ENCODE data around the gene TSACC.
"Not testable (repeated sequence)": the region's sequence is repeated elsewhere in the genome, so short reads cannot be mapped to it uniquely, and the experiment has no call there.

The TSACC gene

DNA sequence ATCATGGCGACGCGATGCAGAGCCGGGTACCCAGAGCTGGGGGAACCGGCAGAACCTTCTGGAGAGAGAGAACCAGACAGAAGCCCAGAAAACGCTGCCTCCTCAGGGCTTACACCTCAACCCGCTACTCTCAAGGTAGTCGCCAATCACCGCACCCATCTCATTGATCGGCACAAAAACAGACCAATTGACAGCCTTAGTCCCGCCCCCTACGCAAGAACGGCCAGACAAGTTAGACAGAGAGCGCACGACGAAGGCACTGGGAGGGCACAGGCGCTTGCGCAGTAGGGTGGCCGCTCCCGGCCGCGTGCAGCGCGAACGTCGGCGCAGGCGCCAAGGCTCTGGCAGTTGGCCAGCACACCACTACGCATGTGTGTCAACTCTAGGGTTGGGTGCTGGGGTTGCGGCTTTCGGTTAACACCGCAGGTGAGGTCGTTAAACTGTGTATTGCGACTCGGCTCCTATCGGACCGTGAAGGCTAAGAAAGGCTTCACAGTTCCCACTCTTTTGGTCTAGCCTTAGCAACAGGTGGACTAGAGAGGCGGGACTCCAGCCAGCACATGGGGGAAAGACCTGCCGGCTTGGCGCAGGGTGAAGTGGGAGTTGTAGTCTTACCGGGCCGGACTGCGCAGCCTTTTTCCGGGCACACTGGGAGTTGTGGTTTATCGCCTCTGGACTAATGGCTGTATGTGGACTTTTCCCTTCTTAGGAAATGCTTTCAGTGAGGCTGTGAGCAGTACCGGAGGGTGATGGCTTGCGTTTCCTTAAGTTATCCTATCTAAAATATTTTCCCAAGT, at the start of gene TSACC, which contains the start of gene CCT3:
TSACC (plus strand) TSS at position 347 of the 797 bp plus-strand sequence. CDS start 1,232 bp downstream, outside the sequence.
CCT3 (minus strand) TSS at position 113 of the 797 bp plus-strand sequence; CDS start at position 5, 108 bp downstream.
- DNase-seq, result peak; percentile 100

DNA sequence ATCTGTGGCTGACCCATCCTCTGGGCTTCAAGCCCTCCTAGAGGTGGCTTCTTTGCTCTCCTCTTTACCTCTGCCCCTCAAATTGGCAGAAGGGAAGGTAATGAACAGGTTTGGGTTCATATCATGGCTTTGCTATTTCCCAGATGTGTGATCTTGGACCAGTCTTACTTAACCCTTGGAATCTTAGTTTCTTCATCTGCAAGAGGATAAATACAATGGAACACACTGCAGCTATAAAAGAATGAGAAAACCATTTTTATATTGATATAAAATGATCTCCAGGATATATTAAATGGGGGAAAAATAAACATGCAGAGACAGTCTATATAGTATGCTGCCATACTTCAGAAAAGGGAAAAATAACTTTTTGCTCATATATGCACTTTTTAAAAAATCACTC, 48.5 kb upstream of the TSACC start:
- DNase-seq, result no peak

DNA sequence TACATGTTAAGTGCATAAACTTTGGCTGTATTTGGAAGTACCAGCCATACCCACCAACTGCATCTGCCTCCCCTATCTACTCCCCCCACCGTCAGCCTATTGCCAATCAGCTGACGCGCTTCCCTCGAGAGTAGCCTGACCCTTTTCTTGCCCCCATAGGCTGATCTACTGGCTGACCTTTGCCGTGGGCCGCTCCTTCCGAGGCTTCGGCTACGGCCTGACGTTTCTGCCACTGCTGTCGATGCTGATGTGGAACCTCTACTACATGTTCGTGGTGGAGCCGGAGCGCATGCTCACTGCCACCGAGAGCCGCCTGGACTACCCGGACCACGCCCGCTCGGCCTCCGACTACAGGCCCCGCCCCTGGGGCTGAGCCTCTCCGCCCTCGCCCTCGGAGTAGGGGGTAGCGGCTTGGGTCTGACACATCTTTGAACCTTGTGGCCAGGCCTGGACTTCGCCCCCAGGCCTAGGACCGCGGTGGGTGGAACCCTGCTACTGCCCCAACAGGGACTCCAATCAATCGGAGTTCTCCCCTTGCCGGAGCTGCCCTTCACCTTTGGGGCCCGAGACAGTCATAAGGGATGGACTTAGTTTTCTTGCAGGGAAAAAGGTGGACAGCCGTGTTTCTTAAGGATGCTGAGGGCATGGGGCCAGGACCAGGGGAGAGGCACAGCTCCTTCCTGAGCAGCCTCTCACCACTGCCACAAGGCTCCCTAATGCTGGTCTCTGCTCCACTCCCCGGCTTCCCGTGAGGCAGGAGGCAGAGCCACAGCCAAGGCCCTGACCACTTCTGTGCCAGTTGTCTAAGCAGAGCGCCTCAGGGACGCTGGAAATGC, 46.9 kb upstream of the TSACC start:
- peak; percentile 84 to 95 for DNase-seq

DNA sequence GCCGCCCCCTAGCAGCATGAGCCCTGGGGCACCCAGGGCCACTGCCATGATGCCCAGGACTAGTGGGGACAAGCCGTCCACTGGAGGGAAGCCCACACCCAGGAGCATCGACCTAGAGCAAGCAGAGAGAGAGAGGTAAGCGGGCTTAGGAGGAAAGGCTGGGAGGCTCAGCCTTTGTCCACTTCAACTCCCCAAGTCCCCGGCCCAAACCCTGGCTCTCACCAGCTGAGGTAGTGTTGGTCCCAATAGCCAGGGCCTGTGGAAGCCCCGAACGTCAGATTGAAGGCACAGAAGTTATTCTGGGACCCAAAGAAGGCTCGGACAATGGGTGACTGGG, 45.3 kb upstream of the TSACC start:
- no peak for DNase-seq

DNA sequence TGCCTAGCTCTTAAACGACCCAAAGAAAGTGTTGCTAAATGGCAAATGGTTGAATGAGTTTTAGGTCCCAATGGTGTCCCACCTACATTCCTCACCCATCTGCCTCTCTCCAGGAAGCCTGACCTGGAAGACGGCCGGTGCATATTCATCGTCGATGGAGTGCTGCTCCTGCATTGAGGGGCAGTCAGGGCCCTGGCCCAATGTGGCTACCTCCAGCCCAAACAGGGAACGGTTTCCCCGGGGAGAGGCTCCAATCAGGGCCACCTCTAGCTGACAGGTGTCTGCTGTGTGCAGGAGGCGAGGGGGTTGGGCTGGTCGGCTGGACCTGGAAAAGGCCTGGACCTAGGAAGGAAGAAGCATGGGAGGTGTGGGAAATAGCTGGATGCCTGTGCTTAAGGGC, 44.4 kb upstream of the TSACC start:
- no peak for DNase-seq

DNA sequence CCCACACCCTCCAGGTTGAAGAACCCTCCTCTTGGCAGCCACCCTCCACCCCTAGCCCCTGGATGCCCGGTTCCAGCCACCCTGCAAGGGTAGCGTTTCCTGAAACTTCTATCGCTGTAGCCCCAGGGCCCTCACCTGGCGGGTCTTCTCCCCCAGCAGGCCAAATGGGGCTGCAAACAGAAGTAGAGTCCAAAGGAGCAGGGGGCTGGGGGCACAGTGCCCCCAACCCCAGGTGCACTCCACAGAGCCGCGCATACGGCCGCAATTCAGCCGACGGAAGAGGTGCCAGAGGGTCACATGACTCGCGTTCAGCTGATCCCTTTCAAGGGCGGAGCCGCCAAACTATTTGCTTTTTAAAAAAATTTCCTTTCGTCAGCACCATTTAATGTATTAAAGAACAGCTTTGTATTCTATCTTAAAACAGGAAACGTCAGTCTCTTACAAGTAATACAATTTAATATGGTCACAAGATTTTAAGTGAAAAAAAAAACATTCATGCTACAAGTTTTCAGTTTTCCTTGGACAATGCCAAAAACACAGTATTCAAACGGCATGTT, 42.9 kb upstream of the TSACC start, which contains the start of gene GLMP:
GLMP (minus strand) TSS at position 289 of the 557 bp plus-strand sequence; CDS start at position 255, 34 bp downstream.
- DNase-seq, result peak; percentile 72 to 84

DNA sequence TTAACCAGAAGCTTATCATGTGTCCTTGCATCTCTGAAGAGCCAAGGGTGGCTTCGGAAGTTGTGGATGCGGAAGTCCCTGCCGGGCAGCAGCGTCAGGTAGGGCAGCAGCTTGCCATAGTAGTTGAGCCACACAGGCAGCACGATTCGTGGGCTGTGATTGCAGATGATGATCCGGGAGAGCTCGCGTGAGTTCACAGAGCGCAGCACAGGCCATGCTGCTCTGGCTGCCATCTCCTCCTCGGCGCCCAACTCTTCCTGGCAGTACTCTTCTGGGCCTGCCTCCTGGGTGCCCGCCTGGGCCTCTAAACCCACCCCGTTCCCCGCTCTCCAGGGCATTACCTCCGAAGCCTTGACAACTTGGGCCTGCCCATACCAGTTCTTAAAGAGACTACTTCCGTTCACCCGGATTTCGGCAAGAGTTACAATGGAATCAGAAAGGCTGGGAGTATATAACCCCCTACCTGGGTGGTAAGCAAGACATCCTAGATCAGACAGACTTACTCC, 39.4 kb upstream of the TSACC start, which contains the start of gene VHLL:
VHLL (minus strand) TSS at position 456 of the 506 bp plus-strand sequence; CDS start at position 338, 118 bp downstream.
- DNase-seq, result no peak

DNA sequence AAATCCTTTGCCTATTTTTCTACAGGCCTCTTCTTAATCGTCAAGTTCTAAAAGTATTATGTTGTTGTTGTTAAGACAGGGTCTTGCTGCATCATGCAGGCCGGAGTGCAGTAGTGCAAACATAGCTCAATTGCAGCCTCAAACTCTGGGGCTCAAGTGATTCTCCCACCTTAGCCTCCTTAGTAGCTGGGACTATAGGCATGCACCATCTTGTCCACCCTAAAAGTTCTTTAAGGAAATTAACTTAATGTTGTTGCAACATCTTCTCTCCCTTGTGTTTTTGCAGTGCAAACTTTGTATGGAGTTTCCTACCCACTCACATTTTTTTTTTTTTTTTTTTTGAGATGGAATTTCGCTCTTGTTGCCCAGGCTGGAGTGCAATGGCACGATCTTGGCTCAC, 35.1 kb upstream of the TSACC start:
- DNase-seq, result no peak

DNA sequence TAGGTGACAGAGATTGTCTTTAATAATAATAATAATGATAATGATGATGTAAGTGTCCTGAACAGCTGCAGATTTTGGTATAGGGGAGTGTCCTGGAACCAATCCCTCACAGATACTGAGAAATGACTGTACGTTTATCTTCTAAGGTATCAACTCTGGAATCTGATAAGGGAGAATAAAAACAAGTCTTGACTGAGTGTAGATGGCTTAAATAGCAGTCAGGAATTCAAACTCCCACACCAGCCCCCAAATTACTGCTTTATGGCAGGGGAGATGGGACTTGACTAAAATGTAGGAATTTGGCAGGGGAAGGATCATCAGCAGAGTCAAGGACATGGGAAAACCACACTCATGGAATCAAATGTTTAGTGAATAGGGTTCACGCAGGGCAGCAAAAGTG, 33.1 kb upstream of the TSACC start:
- no peak for DNase-seq

DNA sequence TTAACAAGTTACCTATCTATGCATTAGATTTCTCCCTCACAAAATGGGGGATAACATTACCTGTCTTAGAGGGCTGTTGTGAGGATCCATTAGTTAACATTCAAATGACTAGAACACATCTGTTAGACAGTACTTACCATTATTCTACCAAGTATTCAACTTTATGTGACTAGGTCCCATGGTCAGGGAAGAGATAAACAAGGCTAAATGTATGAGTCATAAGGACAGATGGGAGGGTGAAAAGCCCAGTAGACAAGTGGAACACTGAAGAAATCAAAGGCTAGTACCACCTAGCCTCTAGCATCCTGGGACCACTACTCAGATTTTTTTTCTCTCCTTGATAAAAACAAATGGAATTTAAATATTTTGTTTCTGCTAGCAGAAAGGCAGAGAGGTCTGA, 30.2 kb upstream of the TSACC start:
- DNase-seq, result no peak

DNA sequence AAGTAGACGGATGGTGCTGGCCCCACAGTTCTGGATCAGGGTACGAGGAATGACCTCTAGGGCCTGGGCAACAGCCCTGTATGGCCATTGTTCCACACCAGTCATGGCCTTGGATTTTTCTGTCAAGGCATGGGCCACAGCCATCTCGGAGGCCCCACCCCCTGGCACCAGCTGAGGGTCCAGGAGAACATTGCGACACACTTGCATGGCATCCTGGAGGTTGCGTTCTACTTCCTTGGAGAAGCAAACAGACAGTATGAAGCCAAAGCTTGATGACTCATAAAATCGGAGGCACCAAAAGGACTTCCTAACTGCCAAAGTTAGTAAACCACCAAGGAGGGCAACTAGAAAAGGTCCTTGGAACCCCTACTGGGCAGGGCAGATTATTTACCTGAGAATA, 27.4 kb upstream of the TSACC start:
- no peak for DNase-seq

DNA sequence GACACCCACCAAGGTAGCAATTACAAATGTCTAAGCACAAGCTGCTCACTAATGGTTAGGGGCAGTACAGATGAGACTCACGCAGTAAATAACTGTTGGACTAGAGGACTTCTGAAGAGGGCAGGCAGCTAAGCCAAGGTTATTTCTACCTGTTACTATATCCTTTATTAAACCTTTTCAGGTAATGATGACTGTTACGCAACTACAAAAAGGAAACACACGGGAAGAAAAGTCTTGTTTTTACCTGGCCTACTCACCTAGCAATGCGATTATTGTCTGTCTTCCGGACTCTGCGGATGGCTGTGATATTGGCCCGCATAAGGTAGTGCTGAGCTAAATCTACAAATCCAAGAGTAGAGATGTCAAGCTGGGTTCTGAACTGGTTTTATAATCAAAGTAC, 21.4 kb upstream of the TSACC start:
- no peak for DNase-seq

DNA sequence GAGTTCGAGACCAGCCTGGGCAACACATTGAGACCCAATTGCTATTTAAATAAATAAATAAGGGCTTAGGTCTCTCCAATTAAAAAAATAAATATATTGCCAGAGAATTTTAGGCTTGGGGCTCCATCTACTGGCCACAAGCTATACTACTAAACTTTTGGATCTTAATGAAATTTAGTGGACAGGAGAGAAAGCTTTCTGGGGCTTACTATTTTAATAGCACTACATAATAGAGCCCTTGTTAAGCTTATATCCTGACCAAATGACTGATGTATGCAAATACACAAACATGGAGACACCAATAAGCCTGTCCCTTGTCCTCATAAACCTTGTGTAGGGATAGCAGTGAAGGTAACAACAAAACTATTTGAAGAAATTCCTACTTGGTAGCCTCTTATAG, 18.7 kb upstream of the TSACC start:
- no peak for DNase-seq

DNA sequence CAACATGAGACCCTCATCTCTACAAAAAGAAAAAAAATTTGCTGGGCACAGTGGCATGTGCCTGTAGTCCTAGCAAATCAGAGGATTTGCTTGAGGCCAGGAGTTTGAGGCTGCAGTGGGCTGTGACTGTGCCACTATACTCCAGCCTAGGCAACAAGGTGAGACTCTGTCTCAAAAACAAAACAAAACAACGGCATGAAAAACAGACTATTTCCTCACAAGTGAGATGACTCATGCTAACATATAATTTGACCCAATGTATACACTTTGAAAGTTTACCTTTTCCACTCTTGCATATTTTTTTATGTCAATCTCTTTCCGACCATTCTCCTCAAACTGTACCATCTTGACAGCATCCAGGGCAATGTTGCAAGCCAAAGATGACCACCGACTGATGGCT, 17.8 kb upstream of the TSACC start:
- no peak for DNase-seq

DNA sequence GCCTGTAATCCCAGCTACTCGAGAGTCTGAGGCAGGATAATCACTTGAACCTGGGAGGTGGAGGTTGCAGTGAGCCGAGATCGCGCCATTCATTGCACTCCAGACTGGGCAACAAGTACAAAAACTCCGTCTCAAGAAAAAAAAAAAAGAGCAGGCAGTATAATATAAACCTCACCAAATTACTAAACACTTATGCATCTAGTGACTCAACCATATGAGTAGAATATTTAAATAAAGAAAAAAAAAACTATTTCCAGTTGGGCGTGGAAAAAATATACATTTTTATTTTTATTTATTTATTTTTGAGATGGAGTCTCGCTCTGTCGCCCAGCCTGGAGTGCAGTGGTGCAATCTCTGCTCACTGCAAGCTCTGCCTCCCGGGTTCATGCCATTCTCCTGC, 15.1 kb upstream of the TSACC start:
- not testable (repeated sequence) for DNase-seq

DNA sequence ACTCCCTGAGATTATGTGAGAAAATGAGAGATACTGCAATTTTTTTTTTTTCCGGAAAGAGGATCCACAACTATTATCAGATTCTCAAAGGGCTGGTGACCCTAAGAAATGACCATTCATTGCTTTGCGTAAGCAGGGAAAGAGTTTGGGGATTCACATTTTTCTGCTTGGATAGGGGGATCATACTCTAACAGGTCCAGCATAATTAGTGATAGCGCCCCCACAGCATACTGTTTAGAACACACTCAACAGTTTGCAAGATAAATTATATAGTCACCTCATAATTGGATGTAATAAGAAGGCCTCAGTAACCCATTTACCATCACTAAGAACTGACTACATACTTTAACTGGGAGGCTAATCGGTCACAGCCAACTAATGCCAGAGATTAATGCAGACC, 2.1 kb upstream of the TSACC start:
- DNase-seq, result peak in 1 of 2 experiments; percentile 5

DNA sequence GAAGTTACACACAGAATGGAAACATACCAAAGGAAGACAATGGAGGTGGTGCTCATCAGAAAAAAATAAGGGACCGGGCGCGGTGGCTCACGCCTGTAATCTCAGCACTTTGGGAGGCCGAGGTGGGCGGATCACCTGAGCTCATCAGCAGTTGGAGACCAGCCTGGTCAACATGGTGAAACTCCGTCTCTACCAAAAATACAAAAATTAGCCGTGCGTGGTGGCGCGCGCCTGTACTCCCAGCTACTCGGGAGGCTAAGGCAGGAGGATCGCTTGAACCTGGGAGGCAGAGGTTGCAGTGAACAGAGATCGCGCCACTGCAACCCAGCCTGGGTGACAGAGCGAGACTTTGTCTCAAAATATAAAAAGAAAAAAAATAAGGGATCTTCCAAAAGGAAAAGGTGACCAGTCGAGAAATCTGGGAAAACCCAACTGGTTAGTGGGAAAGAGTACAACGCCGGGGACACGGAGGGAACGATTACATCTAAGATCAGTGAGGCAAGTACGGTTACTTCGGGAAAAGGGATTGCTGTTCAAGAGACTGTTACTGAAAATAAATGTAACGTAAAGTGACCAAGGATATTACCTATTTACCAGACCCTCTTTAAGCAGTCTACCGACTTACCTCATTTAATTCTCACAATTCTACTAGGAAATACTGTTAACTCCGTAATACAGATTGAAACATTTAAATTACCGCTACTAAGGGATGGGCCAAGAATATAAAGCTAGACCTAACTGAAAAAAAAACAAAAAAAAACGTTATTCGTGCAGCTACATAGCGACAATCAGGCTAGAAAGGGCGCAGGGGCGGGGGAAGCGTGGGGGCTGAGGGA, 1.1 kb upstream of the TSACC start:
- no peak for DNase-seq

DNA sequence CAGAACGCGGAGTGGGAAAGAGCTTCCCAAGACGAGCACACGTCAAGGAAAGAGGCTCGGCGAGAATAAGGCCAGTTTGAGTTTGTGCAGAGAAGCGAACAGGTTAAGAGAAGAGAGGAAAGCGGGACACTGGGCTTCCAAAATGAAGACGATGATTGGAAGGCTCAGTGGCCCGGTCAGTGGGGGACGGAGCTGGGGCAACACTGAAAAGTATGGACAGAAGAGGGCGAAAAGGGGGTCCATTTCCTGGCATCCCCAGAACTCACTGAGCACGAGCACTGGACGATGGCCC, 492 bp upstream of the TSACC start:
- peak in 1 of 2 experiments; percentile 66 for DNase-seq

DNA sequence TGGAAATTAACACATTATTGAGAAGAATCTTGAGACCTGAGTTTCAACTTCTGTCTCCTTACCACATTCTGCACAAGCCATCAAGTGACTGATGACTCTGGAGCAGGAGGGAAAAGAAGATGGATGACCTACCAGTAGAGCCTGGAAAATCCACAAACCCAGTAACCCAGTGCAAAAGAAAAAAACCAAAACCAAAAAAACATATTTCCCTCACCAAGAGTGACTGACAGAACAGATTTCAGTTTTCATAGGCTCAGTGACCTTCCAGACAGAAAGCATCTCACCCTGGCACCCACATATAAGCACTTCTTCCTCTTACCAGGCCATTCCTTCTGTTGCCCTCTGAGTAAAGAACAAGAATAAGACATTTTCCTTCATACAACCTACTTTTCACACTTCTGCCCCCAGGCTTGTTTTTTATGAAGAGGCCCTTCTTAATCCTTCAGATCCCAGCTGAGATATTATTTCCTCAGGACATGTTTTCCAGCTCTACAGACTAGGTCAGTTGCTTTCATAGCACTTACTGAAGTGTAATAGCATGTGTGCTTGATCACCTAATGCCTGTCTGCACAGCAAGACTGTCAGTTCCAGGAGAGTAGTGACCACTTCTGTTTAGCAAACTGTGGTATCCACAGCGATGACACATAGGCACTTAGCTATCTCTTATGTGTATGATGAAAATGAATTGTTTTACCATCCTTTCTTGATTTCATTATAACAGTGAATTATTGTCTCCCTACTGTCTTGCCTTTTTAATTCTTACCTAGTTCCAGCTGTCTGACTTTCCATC, 4.0 kb downstream of the TSACC start:
- no peak for DNase-seq

DNA sequence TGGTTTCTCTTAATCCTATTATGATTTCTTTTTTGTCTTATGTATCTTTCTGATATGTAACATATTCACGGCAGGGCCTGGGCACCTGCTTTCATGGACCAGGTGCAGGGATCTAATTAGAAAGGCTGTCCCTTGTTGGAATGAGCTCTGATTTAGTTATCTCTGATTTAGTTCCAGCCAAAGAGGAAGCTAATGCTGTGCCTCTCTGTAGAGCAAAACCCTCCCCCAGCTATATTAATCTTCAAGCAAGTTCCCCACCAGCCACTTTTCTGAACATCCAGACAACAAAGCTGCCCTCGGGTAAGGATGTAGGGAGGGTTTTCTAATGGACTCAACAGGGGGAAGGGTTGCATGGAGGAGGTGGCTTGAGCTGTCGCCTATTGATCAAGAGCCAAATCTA, 6.1 kb downstream of the TSACC start:
- no peak for DNase-seq

DNA sequence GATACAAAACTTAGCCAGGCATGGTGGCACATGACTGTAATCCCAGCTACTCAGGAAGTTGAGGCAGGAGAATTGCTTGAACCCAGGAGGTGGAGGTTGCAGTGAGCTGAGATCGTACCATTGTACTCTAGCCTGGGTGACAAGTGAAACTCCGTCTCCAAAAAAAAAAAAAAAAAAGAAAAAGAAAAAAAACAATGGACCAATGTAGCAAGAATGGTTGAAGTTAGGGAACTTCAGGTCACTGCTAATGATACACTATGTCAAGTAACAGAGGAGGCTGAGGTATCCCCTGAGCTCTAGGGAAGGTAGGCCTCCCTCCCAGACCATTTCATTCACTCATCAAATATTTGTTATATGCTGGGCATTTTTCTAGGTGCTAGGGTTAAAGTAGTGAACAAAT, 7.7 kb downstream of the TSACC start:
- DNase-seq, result not testable (repeated sequence)

DNA sequence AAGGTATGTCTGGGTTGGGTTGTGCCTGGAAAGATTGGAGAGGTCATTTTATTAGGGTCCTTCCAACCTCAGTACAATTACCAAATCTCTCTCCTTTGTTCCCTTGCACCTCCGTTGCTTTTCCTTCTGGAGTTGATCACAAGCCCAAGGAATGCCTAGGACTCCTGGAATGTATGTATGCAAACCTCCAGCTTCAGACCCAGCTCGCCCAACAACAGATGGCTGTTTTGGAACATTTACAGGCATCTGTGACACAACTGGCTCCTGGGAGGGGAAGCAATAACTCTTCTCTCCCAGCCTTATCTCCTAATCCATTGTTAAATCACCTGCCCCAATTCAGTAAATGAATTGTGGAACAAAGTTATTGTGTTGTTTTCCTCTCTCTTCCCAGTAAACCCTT, 8.3 kb downstream of the TSACC start:
- no peak for DNase-seq
